Astrocyte (in vitro differentiated cells and primary cell): ENCODE results near the gene PTPRM. TPM values are rescaled to one million over a fixed set of nuclear protein-coding genes. Genes with fewer than 3 reads are reported as not detected.

ENCODE experiments used
- DNase-seq: peaks from one replicate; pipeline ENCODE4 v3.0.0-alpha.2; 2010; ENCODE audit warnings: low read depth
- FAIRE-seq: peaks from 2 replicates; lab custom pipeline; 2011; peaks lifted over from hg19 to GRCh38; lab: Jason Lieb, UNC
- H2AFZ ChIP-seq: 2 replicates; pipeline ENCODE4 v1.6.0; 2012; ENCODE audit warnings: low read depth, low read length, inconsistent platforms
- H3K27ac ChIP-seq: 2 replicates; pipeline ENCODE4 v1.5.1; 2011; ENCODE audit warnings: low read depth, low read length, inconsistent platforms
- H3K27me3 ChIP-seq: 2 replicates; pipeline ENCODE4 v1.6.0; 2011; ENCODE audit warnings: low read length, inconsistent platforms; ENCODE audit not compliant: insufficient read depth
- H3K36me3 ChIP-seq: 2 replicates; pipeline ENCODE4 v1.5.1; 2011; ENCODE audit warnings: low read length, inconsistent platforms; ENCODE audit not compliant: insufficient read depth
- H3K4me1 ChIP-seq: 2 replicates; pipeline ENCODE4 v1.5.1; 2011; ENCODE audit warnings: low read length, inconsistent platforms; ENCODE audit not compliant: insufficient read depth
- H3K4me2 ChIP-seq: 2 replicates; pipeline ENCODE4 v1.6.0; 2012; ENCODE audit warnings: low read length, inconsistent platforms
- H3K4me3 ChIP-seq: 2 replicates; pipeline ENCODE4 v1.5.1; 2011; ENCODE audit warnings: low read depth, mild to moderate bottlenecking, low read length, inconsistent platforms; ENCODE audit not compliant: insufficient read depth
- H3K79me2 ChIP-seq: 2 replicates; pipeline ENCODE4 v1.6.0; 2012; ENCODE audit warnings: mild to moderate bottlenecking, low read length, inconsistent platforms; ENCODE audit not compliant: insufficient read depth
- H3K9ac ChIP-seq: 2 replicates; pipeline ENCODE4 v1.6.0; 2012; ENCODE audit warnings: mild to moderate bottlenecking, low read length, inconsistent platforms
- H3K9me3 ChIP-seq: 2 replicates; pipeline ENCODE4 v1.5.1; 2012; ENCODE audit warnings: low read depth, mild to moderate bottlenecking, low read length, inconsistent platforms; ENCODE audit not compliant: insufficient read depth
- H4K20me1 ChIP-seq: 2 replicates; pipeline ENCODE4 v1.6.0; 2012; ENCODE audit warnings: low read length, inconsistent platforms; ENCODE audit not compliant: insufficient read depth
- H3K27ac Mint-ChIP-seq: one replicate; pipeline ENCODE4 v1.8.0; 2021; ENCODE audit warnings: mild to moderate bottlenecking, mixed read lengths; ENCODE audit not compliant: unreplicated experiment
- H3K27me3 Mint-ChIP-seq: one replicate; pipeline ENCODE4 v1.8.0; 2021; ENCODE audit warnings: low read depth, mixed read lengths; ENCODE audit not compliant: unreplicated experiment
- H3K36me3 Mint-ChIP-seq: one replicate; pipeline ENCODE4 v1.8.0; 2021; ENCODE audit warnings: low read depth, mixed read lengths; ENCODE audit not compliant: unreplicated experiment
- H3K4me1 Mint-ChIP-seq: one replicate; pipeline ENCODE4 v1.8.0; 2021; ENCODE audit warnings: low read depth, mixed read lengths; ENCODE audit not compliant: unreplicated experiment
- H3K4me3 Mint-ChIP-seq: one replicate; pipeline ENCODE4 v1.8.0; 2021; ENCODE audit warnings: mild to moderate bottlenecking, moderate library complexity, mixed read lengths; ENCODE audit not compliant: unreplicated experiment
- H3K9me3 Mint-ChIP-seq: one replicate; pipeline ENCODE4 v1.8.0; 2021; ENCODE audit warnings: mild to moderate bottlenecking, mixed read lengths; ENCODE audit not compliant: unreplicated experiment
- CTCF ChIP-seq: IDR thresholded peaks from 2 replicates; pipeline ENCODE4 v1.5.1; 2011; ENCODE audit warnings: low read depth, mild to moderate bottlenecking, inconsistent platforms, low read length, moderate library complexity; ENCODE audit not compliant: insufficient read depth
- EZH2 ChIP-seq: IDR thresholded peaks from 2 replicates; pipeline ENCODE4 v1.6.1; 2012; ENCODE audit warnings: mild to moderate bottlenecking, low read length, inconsistent platforms; ENCODE audit not compliant: insufficient read depth
- total RNA-seq: library from RNA; stranded (reverse); gene quantifications from 2 replicates; pipeline ENCODE4 v1.2.1, GENCODE V29; 2021

PTPRM gene
- total RNA-seq, 1 donor from 2014 or later: 59.6 TPM

GRCh38 chr18:8365528-8365927 lies 798.4 kb downstream of the PTPRM start:
- Histone ChIP-seq H3K27ac (no peak overlapping the region), H3K79me2 (no peaks in the 10 kb centered on the region), H4K20me1 (no peaks in the 10 kb centered on the region), H3K36me3 (no peaks in the 10 kb centered on the region), H3K4me1 (no peaks in the 10 kb centered on the region), H2AFZ (no peak overlapping the region), H3K9me3 (no peaks in the 10 kb centered on the region), H3K9ac (no peak overlapping the region), H3K27me3 (peaks cover 11% of the 10 kb centered on the region), H3K4me3 (no peak overlapping the region), H3K4me2 (no peak overlapping the region)
- Mint-ChIP-seq H3K27me3 (peaks cover 28% of the 10 kb centered on the region), H3K36me3 (peaks cover 7% of the 10 kb centered on the region), H3K27ac (no peak overlapping the region), H3K9me3 (peaks cover 2% of the 10 kb centered on the region), H3K4me1 (peaks cover 6% of the 10 kb centered on the region), H3K4me3 (no peak overlapping the region)
- no peak for FAIRE-seq
- no peak for DNase-seq
- TF ChIP-seq CTCF: no peak
- no peak for TF ChIP-seq EZH2

- Histone ChIP-seq H4K20me1 (no peaks in the 10 kb centered on the region), H3K36me3 (no peaks in the 10 kb centered on the region), H3K27me3 (peaks cover 11% of the 10 kb centered on the region), H3K9me3 (no peaks in the 10 kb centered on the region), H3K9ac (no peak overlapping the region), H3K4me2 (no peak overlapping the region), H3K4me1 (no peaks in the 10 kb centered on the region), H3K79me2 (no peaks in the 10 kb centered on the region), H2AFZ (no peak overlapping the region), H3K4me3 (no peak overlapping the region), H3K27ac (no peak overlapping the region)
- peaks cover 2% of the 10 kb centered on the region for H3K9me3 Mint-ChIP-seq
- H3K36me3 Mint-ChIP-seq: peaks cover 7% of the 10 kb centered on the region
- TF ChIP-seq EZH2 (no peak), CTCF (no peak)
- no peak overlapping the region for H3K4me3 Mint-ChIP-seq
- no peak overlapping the region for H3K27ac Mint-ChIP-seq
- FAIRE-seq (no peak), DNase-seq (no peak)
- H3K27me3 Mint-ChIP-seq: peaks cover 25% of the 10 kb centered on the region
- peaks cover 6% of the 10 kb centered on the region for H3K4me1 Mint-ChIP-seq
These were observed 799.0 kb downstream of the PTPRM start for GRCh38 chr18:8366070-8366469.

- Histone ChIP-seq H3K36me3 (no peaks in the 10 kb centered on the region), H3K27me3 (peaks cover 11% of the 10 kb centered on the region), H4K20me1 (no peaks in the 10 kb centered on the region), H3K9ac (no peak overlapping the region), H3K4me1 (no peaks in the 10 kb centered on the region), H3K4me3 (no peak overlapping the region), H2AFZ (no peak overlapping the region), H3K4me2 (peak overlapping the region; percentile 79), H3K79me2 (no peaks in the 10 kb centered on the region), H3K9me3 (no peaks in the 10 kb centered on the region), H3K27ac (no peak overlapping the region)
- TF ChIP-seq CTCF (no peak), EZH2 (no peak)
- Mint-ChIP-seq H3K4me3 (no peak overlapping the region), H3K27ac (no peak overlapping the region), H3K9me3 (peaks cover 2% of the 10 kb centered on the region), H3K4me1 (peaks cover 6% of the 10 kb centered on the region), H3K27me3 (peaks cover 25% of the 10 kb centered on the region), H3K36me3 (peaks cover 5% of the 10 kb centered on the region)
- FAIRE-seq (no peak), DNase-seq (no peak)
These were observed 799.5 kb downstream of the PTPRM start for GRCh38 chr18:8366656-8367055.
